Skin epidermis (tissue), 12 donors: ENCODE measurements around the gene PRKG1.

Source experiments
- H3K27ac ChIP-seq, 21 experiments: fragments of 200-600 bp; sonication (generic) in 11 of 21; one replicate each; pipeline ENCODE4 v1.5.0; 2020; ENCODE audit warnings: mild to moderate bottlenecking in 3 of 21, inconsistent platforms in 2 of 21, moderate library complexity in 2 of 21
- H3K4me3 ChIP-seq, 7 experiments: fragments of 200-600 bp; sonication (generic) in 2 of 7; one replicate each; pipeline ENCODE4 v1.5.0; 2020; ENCODE audit warnings: inconsistent platforms in 2 of 7, mild to moderate bottlenecking in 2 of 7, moderate library complexity in 1 of 7

PRKG1 gene

DNA sequence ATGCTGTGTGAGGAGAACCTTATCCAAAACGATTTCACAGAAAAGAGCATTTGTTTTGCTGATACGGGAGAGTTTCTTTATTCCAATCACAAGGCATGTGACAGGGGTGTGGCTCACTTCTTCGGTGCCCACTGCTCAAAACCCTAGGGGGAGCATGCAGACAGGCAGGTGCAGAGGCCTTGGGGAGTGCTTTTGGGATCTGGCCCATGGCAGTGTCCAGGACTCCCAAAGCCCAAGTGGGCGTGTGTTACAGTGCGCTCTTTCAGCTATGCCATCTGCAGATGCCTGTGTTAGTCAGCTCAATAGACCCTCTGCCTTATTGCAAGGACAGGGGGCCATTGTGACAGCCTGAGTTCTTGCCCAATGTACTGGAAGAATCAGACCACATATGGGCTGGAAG is 530.3 kb downstream of the PRKG1 start:
- Histone ChIP-seq H3K27ac (no peak overlapping the region), H3K4me3 (no peak overlapping the region)

DNA sequence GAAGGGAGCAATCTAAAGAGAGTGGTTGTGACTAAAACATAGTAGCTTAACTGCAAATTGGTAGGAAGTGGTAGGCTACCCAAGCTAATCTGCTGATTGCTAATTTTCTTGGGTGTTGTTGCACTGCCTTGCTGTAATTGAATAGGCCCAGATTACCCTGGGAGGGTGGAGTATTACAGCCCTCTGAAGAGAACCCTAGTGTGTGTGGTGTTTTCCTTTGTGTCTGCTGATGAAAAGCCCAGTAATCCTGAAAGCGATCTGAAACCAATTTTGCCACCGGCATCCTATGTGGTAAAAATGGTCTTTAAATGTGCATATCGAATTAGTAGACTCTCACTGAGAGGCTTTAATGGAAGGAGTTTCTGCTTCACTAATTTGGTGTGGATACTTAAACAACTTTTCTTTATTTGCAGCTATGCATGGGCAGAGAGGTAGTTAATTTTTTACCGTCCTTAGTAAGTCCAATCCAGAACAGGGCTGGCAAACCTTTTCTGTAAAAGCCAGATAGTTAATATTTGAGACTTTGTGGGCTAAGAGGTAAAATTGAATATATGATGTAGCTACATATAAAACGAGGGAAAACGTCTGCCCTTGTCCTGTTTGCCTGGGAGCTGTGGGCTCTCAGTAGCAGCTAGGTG is 532.7 kb downstream of the PRKG1 start:
- Histone ChIP-seq H3K27ac (no peak overlapping the region), H3K4me3 (no peak overlapping the region)

DNA sequence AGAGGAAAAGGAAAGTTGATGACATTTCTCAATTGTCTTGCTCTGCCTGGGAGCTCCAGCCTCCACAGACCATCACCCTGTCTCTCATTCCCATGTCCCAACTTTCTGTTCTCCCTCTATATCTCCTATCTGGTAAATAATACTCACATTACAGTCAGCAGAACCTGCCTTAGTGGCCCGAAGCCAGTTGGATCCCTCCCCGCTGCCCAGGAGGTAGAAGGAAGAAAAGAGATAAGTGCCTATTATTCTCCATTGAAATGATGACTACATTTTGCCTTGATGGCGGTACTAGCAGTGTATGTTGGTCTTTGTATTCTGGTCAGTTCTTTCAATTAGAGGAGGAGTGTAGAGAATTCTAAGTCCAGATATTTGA is 533.2 kb downstream of the PRKG1 start:
- H3K27ac ChIP-seq, result no peak overlapping the region
- no peak overlapping the region for H3K4me3 ChIP-seq

GRCh38 chr10:51608211-51608610 is 533.9 kb downstream of the PRKG1 start:
- Histone ChIP-seq H3K27ac (no peak overlapping the region), H3K4me3 (no peak overlapping the region)

- Histone ChIP-seq H3K27ac (no peak overlapping the region), H3K4me3 (no peak overlapping the region)
Measured at GRCh38 chr10:51615764-51616298, 541.5 kb downstream of the PRKG1 start.

GRCh38 chr10:51617576-51618235 is 543.4 kb downstream of the PRKG1 start:
- Histone ChIP-seq H3K27ac (no peak overlapping the region), H3K4me3 (no peak overlapping the region)

- Histone ChIP-seq H3K4me3 (no peak overlapping the region), H3K27ac (no peak overlapping the region)
Measured at GRCh38 chr10:51619365-51619764, 545.1 kb downstream of the PRKG1 start.

- no peak overlapping the region for H3K27ac ChIP-seq
- H3K4me3 ChIP-seq, result no peak overlapping the region
Measured at GRCh38 chr10:51620131-51620530, 545.8 kb downstream of the PRKG1 start.

- no peak overlapping the region for H3K4me3 ChIP-seq
- no peak overlapping the region for H3K27ac ChIP-seq
Measured at GRCh38 chr10:51624013-51624412, 549.7 kb downstream of the PRKG1 start.

- H3K27ac ChIP-seq, result no peak overlapping the region
Measured at GRCh38 chr10:51629934-51630639, 555.8 kb downstream of the PRKG1 start.

DNA sequence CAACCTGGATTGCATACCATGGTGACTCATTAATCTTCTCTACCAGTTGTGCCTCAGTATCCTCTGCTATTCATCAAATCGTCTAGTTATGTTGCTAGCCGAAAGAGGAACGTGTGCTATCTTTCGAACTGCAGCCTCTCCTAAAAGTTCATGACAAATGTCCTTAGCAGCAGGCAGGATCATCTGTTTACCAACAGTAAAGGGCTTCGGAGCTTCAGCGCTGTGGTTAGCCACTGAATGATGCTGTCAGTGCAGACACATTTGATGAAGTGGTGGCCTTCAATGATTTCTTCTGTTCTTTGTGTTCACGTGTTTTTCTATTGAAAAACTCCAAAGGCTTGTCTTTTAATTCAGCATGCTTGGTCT is 556.3 kb downstream of the PRKG1 start:
- no peak overlapping the region for H3K27ac ChIP-seq
- H3K4me3 ChIP-seq, result no peak overlapping the region

More at GRCh38 chr10:51629934-51630639, 555.8 kb downstream of the PRKG1 start:
- no peak overlapping the region for H3K4me3 ChIP-seq

GRCh38 chr10:51635436-51635835 is 561.1 kb downstream of the PRKG1 start:
- no peak overlapping the region for H3K4me3 ChIP-seq

GRCh38 chr10:51638211-51638610 is 563.9 kb downstream of the PRKG1 start:
- Histone ChIP-seq H3K27ac (no peak overlapping the region), H3K4me3 (no peak overlapping the region)

More at GRCh38 chr10:51635436-51635835, 561.1 kb downstream of the PRKG1 start:
- no peak overlapping the region for H3K27ac ChIP-seq

DNA sequence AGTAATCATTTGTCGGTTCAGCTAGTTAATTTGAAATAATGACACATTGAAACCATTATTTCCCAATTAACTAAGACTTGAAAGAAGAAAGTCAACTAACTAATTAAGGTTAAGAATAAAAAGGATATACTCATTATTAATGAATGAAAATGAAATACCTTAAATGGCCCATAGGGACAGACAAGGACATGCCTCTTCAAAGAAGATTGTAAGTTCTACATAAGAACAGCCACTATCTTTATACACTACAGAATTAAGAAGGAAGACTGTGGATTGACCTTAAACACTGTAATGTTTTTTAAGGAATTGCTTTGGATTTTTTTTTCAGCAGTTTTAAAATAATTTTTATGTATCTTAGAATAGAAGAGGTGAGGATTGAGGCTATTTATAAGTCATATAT is 564.5 kb downstream of the PRKG1 start:
- Histone ChIP-seq H3K27ac (no peak overlapping the region), H3K4me3 (no peak overlapping the region)

GRCh38 chr10:51640120-51640819 is 566.0 kb downstream of the PRKG1 start:
- no peak overlapping the region for H3K27ac ChIP-seq
- no peak overlapping the region for H3K4me3 ChIP-seq

- H3K4me3 ChIP-seq, result no peak overlapping the region
- no peak overlapping the region for H3K27ac ChIP-seq
Measured at GRCh38 chr10:51642581-51642980, 568.3 kb downstream of the PRKG1 start.

GRCh38 chr10:51643734-51644133 is 569.4 kb downstream of the PRKG1 start:
- H3K27ac ChIP-seq, result no peak overlapping the region
- no peak overlapping the region for H3K4me3 ChIP-seq

GRCh38 chr10:51649064-51649463 is 574.8 kb downstream of the PRKG1 start:
- no peak overlapping the region for H3K27ac ChIP-seq
- H3K4me3 ChIP-seq, result no peak overlapping the region

DNA sequence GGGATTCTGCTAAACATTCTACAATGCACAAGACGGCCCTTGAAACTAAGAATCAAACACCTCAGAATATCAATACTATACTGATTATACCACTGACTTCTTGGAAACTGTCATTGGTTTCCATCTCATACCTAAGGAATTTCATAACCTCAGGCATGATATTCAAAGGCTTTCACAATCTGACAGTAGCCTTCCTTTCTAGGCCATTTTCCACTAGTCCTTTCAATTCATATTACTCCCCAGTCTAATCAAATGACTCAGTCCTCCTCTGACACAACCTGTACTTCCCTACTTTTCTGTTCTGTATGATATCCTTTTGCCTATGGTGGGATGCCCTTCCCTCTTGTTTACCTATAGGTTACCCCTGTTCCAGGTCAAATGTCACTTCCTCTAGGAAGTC is 576.8 kb downstream of the PRKG1 start:
- H3K4me3 ChIP-seq, result no peak overlapping the region
- no peak overlapping the region for H3K27ac ChIP-seq

GRCh38 chr10:51653025-51653424 is 578.7 kb downstream of the PRKG1 start:
- Histone ChIP-seq H3K4me3 (no peak overlapping the region), H3K27ac (no peak overlapping the region)
